H9 (cell line): ENCODE results near the gene SLC30A3. TPM values are rescaled to one million over a fixed set of nuclear protein-coding genes. Genes with fewer than 3 reads are reported as not detected.
"Not testable (repeated sequence)": the region's sequence is repeated elsewhere in the genome, so short reads cannot be mapped to it uniquely, and the experiment has no call there.

ENCODE experiments used
- DNase-seq: peaks from one replicate; pipeline ENCODE4 v3.0.0-alpha.2; 2017
- H2AFZ ChIP-seq: one replicate; pipeline ENCODE4 v1.6.1; 2013; ENCODE audit warnings: mild to moderate bottlenecking, low read length, control low read depth, moderate library complexity
- H2AK5ac ChIP-seq: 2 replicates; pipeline ENCODE4 v1.6.1; 2013; ENCODE audit warnings: low read length, control low read depth, mixed read lengths; ENCODE audit not compliant: insufficient read length
- H2BK120ac ChIP-seq: one replicate; pipeline ENCODE4 v1.6.1; 2013; ENCODE audit warnings: low read depth, mild to moderate bottlenecking, low read length, control low read depth, inconsistent platforms; ENCODE audit not compliant: poor library complexity, severe bottlenecking
- H2BK12ac ChIP-seq: 2 replicates; pipeline ENCODE4 v1.6.1; 2013; ENCODE audit warnings: low read length, control low read depth, mixed read lengths, low read depth; ENCODE audit not compliant: insufficient read length
- H2BK15ac ChIP-seq: 2 replicates; pipeline ENCODE4 v1.6.1; 2013; ENCODE audit warnings: low read depth, low read length, control low read depth
- H2BK20ac ChIP-seq: one replicate; pipeline ENCODE4 v1.6.1; 2013; ENCODE audit warnings: low read depth, mild to moderate bottlenecking, low read length, control low read depth, inconsistent platforms; ENCODE audit not compliant: poor library complexity, severe bottlenecking
- H2BK5ac ChIP-seq: 2 replicates; pipeline ENCODE4 v1.6.1; 2013; ENCODE audit warnings: low read length, control low read depth, mixed read lengths; ENCODE audit not compliant: insufficient read length
- H3K14ac ChIP-seq: 2 replicates; pipeline ENCODE4 v1.6.1; 2013; ENCODE audit warnings: low read length, control low read depth; ENCODE audit not compliant: insufficient read depth
- H3K18ac ChIP-seq: 2 replicates; pipeline ENCODE4 v1.6.1; 2013; ENCODE audit warnings: low read depth, mild to moderate bottlenecking, mixed read lengths, low read length, control low read depth; ENCODE audit not compliant: insufficient read length
- H3K23ac ChIP-seq: 2 replicates; pipeline ENCODE4 v1.6.1; 2013; ENCODE audit warnings: low read length, control low read depth, mixed read lengths, low read depth; ENCODE audit not compliant: insufficient read length
- H3K23me2 ChIP-seq: 2 replicates; pipeline ENCODE4 v1.6.1; 2013; ENCODE audit warnings: low read depth, mild to moderate bottlenecking, mixed read lengths, low read length, control low read depth; ENCODE audit not compliant: insufficient read length, poor library complexity, severe bottlenecking
- H3K27ac ChIP-seq: 2 replicates; pipeline ENCODE4 v1.5.1; 2013; ENCODE audit warnings: low read length, control low read depth, mixed read lengths, low read depth; ENCODE audit not compliant: insufficient read length
- H3K27me3 ChIP-seq: 2 replicates; pipeline ENCODE4 v1.6.1; 2013; ENCODE audit warnings: low read length, control low read depth, inconsistent platforms; ENCODE audit not compliant: insufficient read depth
- H3K4ac ChIP-seq: 2 replicates; pipeline ENCODE4 v1.6.1; 2013; ENCODE audit warnings: low read depth, mild to moderate bottlenecking, control low read depth, inconsistent platforms, low read length, moderate library complexity
- H3K4me1 ChIP-seq: 2 replicates; pipeline ENCODE4 v1.6.1; 2013; ENCODE audit warnings: low read length, control low read depth, inconsistent platforms; ENCODE audit not compliant: insufficient read depth
- H3K4me2 ChIP-seq: 2 replicates; pipeline ENCODE4 v1.6.1; 2013; ENCODE audit warnings: low read length, control low read depth, mixed read lengths; ENCODE audit not compliant: insufficient read length, insufficient read depth
- H3K56ac ChIP-seq: 2 replicates; pipeline ENCODE4 v1.6.1; 2013; ENCODE audit warnings: low read depth, mild to moderate bottlenecking, mixed read lengths, low read length, control low read depth; ENCODE audit not compliant: insufficient read length
- H3K79me1 ChIP-seq: 2 replicates; pipeline ENCODE4 v1.6.1; 2013; ENCODE audit warnings: low read depth, mild to moderate bottlenecking, moderate library complexity, low read length, control low read depth, inconsistent platforms; ENCODE audit not compliant: insufficient read depth, poor library complexity, severe bottlenecking
- H3K79me2 ChIP-seq: 2 replicates; pipeline ENCODE4 v1.6.1; 2013; ENCODE audit warnings: low read length, control low read depth, inconsistent platforms; ENCODE audit not compliant: insufficient read depth
- H3K9ac ChIP-seq: 2 replicates; pipeline ENCODE4 v1.6.1; 2013; ENCODE audit warnings: low read length, control low read depth, mixed read lengths; ENCODE audit not compliant: insufficient read length; ENCODE audit errors: extremely low read depth
- H3K9me3 ChIP-seq: one replicate; pipeline ENCODE4 v1.6.1; 2013; ENCODE audit warnings: low read depth, low read length, inconsistent platforms; ENCODE audit not compliant: control insufficient read depth
- H3T11ph ChIP-seq: one replicate; pipeline ENCODE4 v1.6.1; 2013; ENCODE audit warnings: mild to moderate bottlenecking, low read length, control low read depth, inconsistent platforms
- H4K20me1 ChIP-seq: one replicate; pipeline ENCODE4 v1.6.1; 2013; ENCODE audit not compliant: control insufficient read depth, insufficient read length, insufficient read depth
- H4K5ac ChIP-seq: 2 replicates; pipeline ENCODE4 v1.6.1; 2013; ENCODE audit warnings: low read depth, mild to moderate bottlenecking, mixed read lengths, low read length, control low read depth; ENCODE audit not compliant: insufficient read length
- H4K8ac ChIP-seq: replicated peaks from 2 replicates; pipeline ENCODE4 v1.6.1; 2013; ENCODE audit warnings: low read length, control low read depth, mixed read lengths, low read depth; ENCODE audit not compliant: insufficient read length
- H4K91ac ChIP-seq: 2 replicates; pipeline ENCODE4 v1.6.1; 2013; ENCODE audit warnings: low read depth, mild to moderate bottlenecking, moderate library complexity, mixed read lengths, low read length, control low read depth; ENCODE audit not compliant: insufficient read length
- H3K27ac Mint-ChIP-seq, 3 experiments: 2 replicates in 2 of 3; 3 replicates in 1 of 3; pipeline ENCODE4 v1.8.0; 2020 to 2021; ENCODE audit warnings: mixed read lengths in 3 of 3, mild to moderate bottlenecking in 1 of 3, moderate library complexity in 1 of 3
- H3K27me3 Mint-ChIP-seq: 2 replicates; pipeline ENCODE4 v1.8.0; 2021; ENCODE audit warnings: low read depth, mild to moderate bottlenecking, moderate library complexity, mixed read lengths
- H3K36me3 Mint-ChIP-seq, 3 experiments: 2 replicates in 2 of 3; 3 replicates in 1 of 3; pipeline ENCODE4 v1.8.0; 2020 to 2021; ENCODE audit warnings: low read depth in 3 of 3, mixed read lengths in 3 of 3; ENCODE audit not compliant: insufficient read depth in 1 of 3
- H3K4me1 Mint-ChIP-seq, 2 experiments: 2 replicates each; pipeline ENCODE4 v1.8.0; 2020; ENCODE audit warnings: mixed read lengths in 2 of 2
- H3K4me3 Mint-ChIP-seq, 2 experiments: 2 replicates in 1 of 2; 3 replicates in 1 of 2; pipeline ENCODE4 v1.8.0; 2020 to 2021; ENCODE audit warnings: mild to moderate bottlenecking in 2 of 2, mixed read lengths in 2 of 2, moderate library complexity in 1 of 2
- H3K9me3 Mint-ChIP-seq, 2 experiments: 2 replicates in 1 of 2; 3 replicates in 1 of 2; pipeline ENCODE4 v1.8.0; 2020; ENCODE audit warnings: mild to moderate bottlenecking in 2 of 2, mixed read lengths in 2 of 2, moderate library complexity in 1 of 2
- whole genome bisulfite sequencing: extraction: QIAGEN DNeasy Blood & Tissue Kit; methylation state at CpG from one replicate; pipeline ENCODE4 v1.1.7; 2013; ENCODE audit warnings: missing lambda C conversion rate, low lambda C conversion rate, mixed read lengths; ENCODE audit not compliant: insufficient read length; ENCODE audit errors: extremely low coverage; 5-methylcytosine and 5-hydroxymethylcytosine counted together
- total RNA-seq: library from RNA; stranded (reverse); gene quantifications from 2 replicates; pipeline ENCODE4 v1.2.1, GENCODE V29; 2021
- TF ChIP-seq, protein P1 (sequence below): fragments of 200-600 bp; sonication (generic); conservative IDR thresholded peaks from 3 replicates; pipeline ENCODE4 v1.8.0; 2021; ENCODE audit warnings: antibody characterized with exemption, mild to moderate bottlenecking

The SLC30A3 gene
- total RNA-seq, 1 experiment from 2014 or later, result 2.5 TPM

DNA sequence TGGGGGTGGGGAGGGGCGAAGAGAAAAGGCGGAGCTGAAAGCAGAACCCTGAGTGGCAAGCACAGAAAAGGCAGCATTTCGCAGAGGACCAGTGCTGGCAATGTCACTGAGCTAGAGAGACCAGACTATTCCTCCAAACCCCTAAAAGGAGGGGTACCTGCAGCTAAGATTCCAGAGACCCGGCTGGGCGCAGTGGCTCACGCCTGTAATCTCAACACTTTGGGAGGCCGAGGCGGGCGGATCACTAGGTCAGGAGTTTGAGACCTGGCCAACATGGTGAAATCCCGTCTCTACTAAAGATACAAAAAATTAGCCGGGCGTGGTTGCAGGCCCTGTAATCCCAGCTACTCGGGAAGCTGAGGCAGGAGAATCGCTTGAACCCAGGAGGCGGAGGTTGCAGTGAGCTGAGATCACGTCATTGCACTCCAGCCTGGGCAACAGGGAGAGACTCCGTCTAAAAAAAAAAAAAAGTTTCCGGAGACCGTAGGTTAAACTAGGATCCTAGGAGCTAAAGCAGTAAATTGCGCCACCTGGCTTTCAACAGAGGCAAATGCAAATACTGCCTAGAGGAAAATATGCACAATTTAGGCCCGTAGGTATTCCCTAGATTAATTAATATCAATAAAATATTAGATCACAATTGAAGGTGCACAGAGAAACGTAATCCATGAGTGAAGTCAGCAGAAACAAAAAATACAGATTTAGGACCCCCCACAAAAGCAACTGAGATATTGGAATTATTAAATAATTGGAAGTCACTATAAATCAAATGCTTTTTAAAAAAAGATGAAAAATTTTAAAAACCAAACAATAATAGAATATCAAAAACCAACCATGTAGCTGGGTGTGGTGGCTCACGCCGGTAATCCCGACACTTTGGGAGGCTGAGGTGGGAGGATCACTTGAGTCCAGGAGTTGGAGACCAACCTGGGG lies 40.5 kb upstream of the SLC30A3 start:
- Histone ChIP-seq H2AFZ (no peak overlapping the region), H2BK12ac (no peak overlapping the region), H2BK5ac (no peak overlapping the region), H4K91ac (no peak overlapping the region), H3K56ac (no peak overlapping the region), H3K4ac (no peak overlapping the region), H3K9ac (no peak overlapping the region), H3K4me1 (no peaks in the 10 kb centered on the region), H3K9me3 (no peaks in the 10 kb centered on the region), H2BK15ac (no peak overlapping the region), H3K23me2 (peaks cover 9% of the 10 kb centered on the region), H3K4me2 (no peak overlapping the region), H3K27me3 (peaks cover 18% of the 10 kb centered on the region), H3K79me1 (no peaks in the 10 kb centered on the region), H3K79me2 (no peaks in the 10 kb centered on the region), H2AK5ac (no peak overlapping the region), H2BK120ac (no peak overlapping the region), H4K20me1 (no peaks in the 10 kb centered on the region), H4K5ac (no peak overlapping the region), H4K8ac (no peak overlapping the region), H3K27ac (no peak overlapping the region), H3K18ac (no peak overlapping the region), H3K23ac (no peak overlapping the region), H2BK20ac (no peak overlapping the region), H3K14ac (no peak overlapping the region), H3T11ph (no peak overlapping the region)
- TF ChIP-seq, protein P1, sequence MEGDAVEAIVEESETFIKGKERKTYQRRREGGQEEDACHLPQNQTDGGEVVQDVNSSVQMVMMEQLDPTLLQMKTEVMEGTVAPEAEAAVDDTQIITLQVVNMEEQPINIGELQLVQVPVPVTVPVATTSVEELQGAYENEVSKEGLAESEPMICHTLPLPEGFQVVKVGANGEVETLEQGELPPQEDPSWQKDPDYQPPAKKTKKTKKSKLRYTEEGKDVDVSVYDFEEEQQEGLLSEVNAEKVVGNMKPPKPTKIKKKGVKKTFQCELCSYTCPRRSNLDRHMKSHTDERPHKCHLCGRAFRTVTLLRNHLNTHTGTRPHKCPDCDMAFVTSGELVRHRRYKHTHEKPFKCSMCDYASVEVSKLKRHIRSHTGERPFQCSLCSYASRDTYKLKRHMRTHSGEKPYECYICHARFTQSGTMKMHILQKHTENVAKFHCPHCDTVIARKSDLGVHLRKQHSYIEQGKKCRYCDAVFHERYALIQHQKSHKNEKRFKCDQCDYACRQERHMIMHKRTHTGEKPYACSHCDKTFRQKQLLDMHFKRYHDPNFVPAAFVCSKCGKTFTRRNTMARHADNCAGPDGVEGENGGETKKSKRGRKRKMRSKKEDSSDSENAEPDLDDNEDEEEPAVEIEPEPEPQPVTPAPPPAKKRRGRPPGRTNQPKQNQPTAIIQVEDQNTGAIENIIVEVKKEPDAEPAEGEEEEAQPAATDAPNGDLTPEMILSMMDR, result peak; percentile 95
- Mint-ChIP-seq H3K4me3 (peak overlapping the region in 1 of 2 experiments; percentile 34; a peak in 2 of 5 replicates), H3K9me3 (no peaks in the 10 kb centered on the region), H3K27me3 (peaks cover 38% of the 10 kb centered on the region), H3K27ac (no peak overlapping the region), H3K4me1 (peaks cover 2 to 9% of the 10 kb centered on the region in 2 experiments; a peak in 2 of 4 replicates), H3K36me3 (peaks cover 0 to 4% (median 0%) of the 10 kb centered on the region in 3 experiments; a peak in 2 of 7 replicates)
- DNase-seq, result no peak
- WGBS, result no CpG with 5 or more reads among the region's 25 CpGs

DNA sequence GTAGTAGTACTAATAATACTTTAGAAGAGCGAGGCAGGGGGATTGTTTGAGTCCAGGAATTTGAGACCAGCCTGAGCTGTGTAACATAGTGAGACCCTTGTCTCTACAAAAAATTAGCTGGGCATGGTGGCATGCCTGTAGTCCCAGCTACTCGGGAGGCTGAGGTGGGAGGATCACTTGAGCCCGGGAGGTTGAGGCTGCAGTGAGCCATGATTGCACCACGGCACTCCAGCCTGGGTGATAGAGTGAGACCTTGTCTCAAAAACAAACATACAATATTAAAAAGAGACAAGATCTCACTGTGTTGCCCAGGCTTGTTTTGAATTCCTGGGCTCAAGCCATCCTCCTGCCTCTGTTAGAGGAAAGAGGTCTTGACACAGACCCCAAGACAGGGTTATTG lies 37.8 kb upstream of the SLC30A3 start:
- not testable (repeated sequence) for H3K4ac ChIP-seq, H2BK12ac ChIP-seq, H3K4me1 Mint-ChIP-seq, H4K20me1 ChIP-seq, H3K27ac ChIP-seq, H3K4me3 Mint-ChIP-seq, H3K4me2 ChIP-seq, H3K9ac ChIP-seq, H2BK5ac ChIP-seq, H3K36me3 Mint-ChIP-seq, H3K23me2 ChIP-seq, H4K8ac ChIP-seq, H3K18ac ChIP-seq, H3K79me2 ChIP-seq, H2BK15ac ChIP-seq, H3K9me3 ChIP-seq, H3K56ac ChIP-seq, H3K79me1 ChIP-seq, H2AK5ac ChIP-seq, H2AFZ ChIP-seq, H3K14ac ChIP-seq, H3K27ac Mint-ChIP-seq, H3K23ac ChIP-seq, H3K27me3 ChIP-seq, DNase-seq, H3K4me1 ChIP-seq, H2BK120ac ChIP-seq, H4K5ac ChIP-seq, H3T11ph ChIP-seq, H3K9me3 Mint-ChIP-seq, H2BK20ac ChIP-seq, H4K91ac ChIP-seq
- no CpG with 5 or more reads among the region's 4 CpGs for WGBS
- peaks cover 13% of the 10 kb centered on the region for H3K27me3 Mint-ChIP-seq
